ENCODE data around the gene PBX4.

The PBX4 gene

DNA sequence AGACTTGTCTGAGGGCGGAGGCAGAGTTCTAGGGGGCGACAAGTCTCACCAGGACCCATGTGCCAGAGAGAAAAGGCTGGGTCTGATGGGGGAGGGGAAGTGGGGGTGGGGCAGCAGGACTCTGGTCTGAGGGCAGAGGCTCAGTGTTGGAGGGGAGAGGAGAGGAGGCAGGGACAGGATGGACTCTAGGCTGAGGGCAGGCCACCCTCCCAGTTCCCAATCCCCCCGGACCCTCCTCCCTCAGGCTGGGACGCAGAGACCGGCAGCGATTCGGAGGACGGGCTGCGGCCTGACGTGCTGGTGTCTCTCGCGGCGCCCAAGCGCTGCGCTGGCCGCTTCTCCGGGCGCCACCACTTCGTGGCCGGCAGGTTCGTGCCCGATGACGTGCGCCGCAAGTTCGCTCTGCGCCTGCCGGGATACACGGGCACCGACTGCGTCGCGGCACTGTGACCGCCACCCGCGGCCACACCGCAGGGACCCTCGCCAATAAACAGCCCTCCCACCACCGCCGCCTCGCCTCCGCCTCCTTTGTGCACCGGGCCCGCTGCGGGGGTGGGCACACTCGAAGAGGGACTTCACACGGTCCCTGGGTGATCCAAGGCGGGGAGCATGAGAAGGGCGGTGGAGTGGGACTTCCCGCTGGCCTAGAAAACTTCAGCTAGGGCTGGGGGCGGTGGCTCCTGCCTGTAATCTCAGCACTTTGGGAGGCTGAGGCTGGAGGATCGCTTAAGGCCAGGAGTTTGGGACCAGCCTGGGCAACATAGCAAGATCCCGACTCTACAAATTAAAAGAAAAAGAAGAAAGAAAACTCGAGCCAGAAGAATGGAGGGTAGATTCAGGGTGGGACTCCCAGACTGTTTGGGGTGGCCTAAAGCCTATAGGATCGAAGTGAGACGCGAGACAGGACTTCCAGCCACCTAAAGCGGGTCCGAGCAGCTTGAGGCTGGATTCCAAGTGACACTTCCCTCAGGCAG, 81.1 kb downstream of the PBX4 start:
- DNase-seq: no peak

- no peak for DNase-seq
Observed at GRCh38 chr19:19535311-19536191, 82.9 kb downstream of the PBX4 start.

DNA sequence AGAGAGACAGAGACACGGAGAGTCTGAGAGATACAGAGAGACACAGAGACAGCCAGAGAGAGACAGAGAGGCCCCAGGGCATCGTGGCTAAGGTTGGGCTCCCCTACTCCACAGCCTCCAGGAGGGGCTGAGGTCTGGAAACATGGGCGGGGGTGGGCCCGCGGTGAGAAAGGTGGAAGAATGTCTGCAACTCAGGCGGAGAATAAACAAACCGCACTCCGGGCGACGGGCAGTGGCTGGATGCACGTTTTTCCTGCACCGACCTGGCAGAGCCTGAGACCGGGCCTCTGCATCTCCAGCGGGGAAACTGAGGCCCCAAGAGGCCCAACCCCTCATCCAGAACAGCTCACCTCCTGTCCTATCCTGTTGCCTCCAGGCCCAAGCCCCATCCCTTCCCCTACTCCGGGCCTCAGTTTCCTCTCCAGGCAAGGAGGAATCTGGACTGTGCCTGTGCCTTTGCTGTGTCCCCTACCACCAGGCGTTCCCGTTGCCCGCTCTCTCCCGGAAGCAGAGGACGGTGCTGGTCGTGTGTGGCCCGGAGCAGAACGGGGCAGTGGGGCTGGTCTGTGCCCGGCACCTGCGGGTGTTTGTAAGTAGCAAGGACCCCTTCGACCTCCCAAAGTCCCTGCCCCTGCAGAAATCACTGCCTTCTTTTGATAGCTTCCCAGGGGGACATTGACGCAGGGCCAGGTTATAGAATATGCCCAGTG, 83.8 kb downstream of the PBX4 start:
- DNase-seq: no peak

GRCh38 chr19:19533841-19534240, 84.6 kb downstream of the PBX4 start:
- no peak for DNase-seq

GRCh38 chr19:19532806-19533701, 85.4 kb downstream of the PBX4 start:
- no peak for DNase-seq

DNA sequence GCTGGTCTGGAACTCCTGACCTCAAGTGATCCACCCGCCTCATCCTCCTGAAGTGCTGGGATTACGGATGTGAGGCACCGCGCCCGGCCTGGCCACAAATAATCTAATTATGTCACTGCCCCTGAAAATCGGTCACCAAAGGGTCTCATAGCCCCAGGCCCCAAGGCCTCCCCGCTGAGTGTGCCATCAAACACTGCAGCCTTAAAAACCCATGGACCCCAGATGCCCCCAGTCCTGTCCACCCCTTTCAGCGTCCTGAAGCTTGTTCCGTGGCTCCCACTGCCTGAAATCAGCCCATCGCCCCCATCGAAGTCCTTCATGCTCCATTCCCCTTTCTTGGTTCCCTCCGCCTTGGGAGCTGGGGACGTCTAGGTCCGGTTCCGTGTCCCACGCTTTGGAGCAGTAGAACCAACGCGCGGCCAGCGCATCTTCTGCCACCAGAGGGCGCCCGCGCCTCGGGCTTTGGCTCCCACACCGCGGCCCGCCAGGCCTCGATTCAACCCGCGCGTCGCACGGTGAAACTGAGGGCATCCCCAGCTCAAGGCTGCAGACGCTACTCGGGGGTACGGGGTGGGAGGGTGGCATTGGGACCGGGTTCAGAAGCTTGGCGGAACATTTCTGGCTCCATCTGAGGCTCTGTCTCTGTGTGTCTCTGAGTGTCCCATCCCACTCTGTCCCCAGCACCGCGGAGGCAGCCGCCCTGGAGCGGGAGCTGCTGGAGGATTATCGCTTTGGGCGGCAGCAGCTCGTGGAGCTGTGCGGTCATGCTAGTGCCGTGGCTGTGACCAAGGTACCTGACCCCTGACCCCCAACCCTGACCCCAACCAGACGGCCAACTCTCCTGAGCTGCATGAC, 86.3 kb downstream of the PBX4 start:
- no peak for DNase-seq

DNA sequence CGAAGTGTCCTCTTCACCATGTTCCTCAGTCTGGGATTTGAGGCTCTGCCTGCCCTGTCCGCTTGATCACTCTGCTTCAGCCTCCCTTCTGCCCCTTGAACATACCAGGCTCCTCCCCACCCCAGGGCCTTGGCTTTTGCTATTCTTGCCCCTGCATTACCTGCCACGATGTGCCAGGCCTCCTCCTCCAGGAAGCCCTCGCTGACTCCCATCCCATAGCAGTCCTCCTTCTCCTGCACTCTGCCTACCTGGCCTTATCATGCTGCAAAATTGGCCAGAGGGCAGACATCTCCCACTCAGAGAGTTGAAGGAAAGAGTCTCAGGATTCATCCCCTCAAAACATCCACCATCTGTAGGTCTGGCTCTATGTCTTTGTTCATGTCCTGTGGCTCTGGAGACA, 87.6 kb downstream of the PBX4 start:
- no peak for DNase-seq

GRCh38 chr19:19530423-19530804, 88.1 kb downstream of the PBX4 start:
- no peak for DNase-seq

GRCh38 chr19:19529783-19530422, 88.6 kb downstream of the PBX4 start:
- DNase-seq: no peak

DNA sequence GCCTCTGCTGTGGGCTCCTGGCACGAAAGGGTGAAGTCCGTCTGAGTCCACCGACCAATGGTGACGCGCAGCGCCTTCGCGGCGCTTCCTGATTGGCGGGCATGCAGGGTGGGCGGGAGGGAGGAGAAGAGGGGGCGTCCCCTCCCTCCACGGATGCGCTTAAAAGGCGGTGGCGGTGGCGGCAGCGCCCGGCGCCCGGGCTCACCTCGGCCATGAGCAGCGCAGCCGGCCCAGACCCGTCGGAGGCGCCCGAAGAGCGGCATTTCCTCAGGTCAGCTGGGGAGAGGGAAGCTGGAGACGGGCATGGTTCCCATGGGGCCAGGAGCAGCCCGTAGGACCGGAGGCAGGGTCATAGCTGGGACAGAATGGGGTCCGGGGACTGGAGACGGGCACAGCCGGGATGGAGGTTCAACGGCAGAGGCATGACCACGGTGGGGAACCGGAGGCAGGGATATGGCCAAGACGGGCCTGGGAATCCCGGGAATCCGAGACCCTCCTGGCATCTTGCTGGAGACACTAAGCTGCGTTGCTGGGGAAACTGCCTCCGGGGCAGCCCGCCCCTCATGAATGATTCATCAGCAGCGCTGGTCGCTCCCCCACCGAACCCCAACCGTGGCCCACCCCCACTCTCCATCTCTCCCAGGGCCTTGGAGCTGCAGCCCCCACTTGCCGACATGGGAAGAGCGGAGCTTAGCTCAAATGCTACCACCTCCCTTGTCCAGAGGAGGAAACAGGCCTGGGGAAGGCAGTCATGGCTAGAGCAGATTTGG, 89.6 kb downstream of the PBX4 start, which contains the start of gene YJEFN3:
TSS of gene YJEFN3 (plus strand) at position 191 of the 770 bp plus-strand sequence. CDS start at position 213, 22 bp downstream.
- no peak for DNase-seq

- DNase-seq: no peak
Observed at GRCh38 chr19:19527674-19528625, 90.5 kb downstream of the PBX4 start.

DNA sequence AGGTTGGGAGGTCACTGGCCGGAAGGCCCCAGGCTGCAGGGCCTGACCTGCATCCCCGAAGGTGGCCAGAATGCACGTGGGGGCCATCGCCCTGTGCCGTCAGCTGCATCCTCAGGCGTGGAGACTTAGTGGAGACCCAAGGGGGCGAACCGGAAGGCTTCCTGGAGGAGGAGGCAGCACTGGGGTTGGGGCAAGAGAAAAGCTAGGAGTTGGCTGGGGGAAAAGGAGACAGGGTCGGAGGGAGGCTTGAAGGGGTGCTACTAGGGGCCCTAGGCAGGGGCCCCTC, 91.2 kb downstream of the PBX4 start:
- no peak for DNase-seq

DNA sequence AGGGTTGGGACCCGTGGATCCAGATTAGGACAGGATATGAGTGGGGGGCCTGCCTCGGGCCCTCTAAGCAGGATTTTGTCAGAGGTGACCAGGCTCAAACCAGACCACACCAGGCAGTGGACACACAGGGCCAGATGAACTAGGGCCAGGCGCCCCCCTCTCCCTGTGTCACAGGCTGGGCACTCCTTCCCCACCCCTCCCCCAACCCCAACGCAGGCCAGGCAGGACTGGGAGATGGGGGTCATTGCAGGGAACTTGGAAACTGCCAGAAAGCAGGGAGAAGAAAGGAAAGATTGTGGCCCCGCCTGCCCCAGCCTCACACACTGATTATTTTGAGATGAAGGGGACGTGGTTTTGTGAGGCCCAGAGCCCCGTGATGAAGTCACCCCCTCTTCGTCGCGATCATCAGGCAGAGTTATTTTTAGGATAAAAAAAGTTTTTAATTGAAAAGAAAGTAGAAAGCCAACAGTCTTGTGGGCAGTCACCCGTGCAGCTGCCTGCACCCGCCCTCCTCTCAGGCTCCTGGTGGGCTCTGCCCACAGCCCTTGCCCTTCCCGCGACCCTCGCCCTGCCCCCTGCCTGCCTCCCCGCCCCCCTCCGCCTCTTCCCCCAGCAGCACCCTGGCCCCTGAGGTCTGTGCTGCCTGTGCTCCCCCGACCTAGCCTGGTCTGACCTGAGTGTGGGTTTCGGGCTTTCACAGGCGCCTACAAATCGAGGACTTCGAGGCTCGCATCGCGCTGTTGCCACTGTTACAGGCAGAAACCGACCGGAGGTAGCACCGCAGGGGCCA, 91.7 kb downstream of the PBX4 start:
- DNase-seq: no peak

- no peak for DNase-seq
Observed at GRCh38 chr19:19525611-19526380, 92.7 kb downstream of the PBX4 start.

DNA sequence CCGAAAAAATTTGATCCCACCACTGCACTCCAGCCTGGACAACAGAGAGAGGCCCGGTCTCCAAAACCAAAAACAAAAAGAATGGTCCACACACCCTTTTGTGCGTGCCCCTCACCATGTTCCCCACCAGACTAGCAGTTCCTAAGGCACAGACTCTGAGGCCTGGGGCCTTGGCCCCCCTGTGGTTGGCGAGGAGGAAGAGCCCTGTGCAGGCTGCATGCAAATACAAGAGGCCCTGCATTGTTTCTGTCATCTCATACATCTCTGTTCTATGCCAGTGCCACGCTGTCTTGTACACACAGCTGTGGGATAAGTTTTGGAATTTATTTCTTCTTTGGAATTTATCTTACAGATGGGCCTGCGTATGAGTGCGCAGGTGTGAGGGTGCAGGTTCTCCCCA, 94.4 kb downstream of the PBX4 start:
- no peak for DNase-seq

DNA sequence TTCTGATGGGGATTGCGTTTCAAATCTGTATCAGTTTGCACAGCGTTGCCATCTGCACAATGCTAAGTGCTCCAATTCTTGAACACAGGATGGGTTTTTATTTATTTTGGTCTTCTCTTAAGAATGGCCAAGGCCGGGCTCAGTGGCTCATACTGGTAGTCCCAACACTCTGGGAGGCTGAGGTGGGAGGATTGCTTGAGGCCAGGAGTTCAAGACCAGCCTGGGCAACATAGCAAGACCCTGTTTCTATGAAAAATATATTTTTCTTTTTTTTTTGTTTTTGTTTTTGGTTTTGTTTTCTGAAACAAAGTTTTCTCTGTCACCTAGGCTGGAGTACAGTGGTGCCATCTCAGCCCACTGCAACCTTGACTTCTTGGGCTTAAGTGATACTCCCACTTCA, 95.3 kb downstream of the PBX4 start:
- DNase-seq: no peak

GRCh38 chr19:19520989-19521388, 97.5 kb downstream of the PBX4 start:
- DNase-seq: no peak

Data from SW 1271 (cell line).